ENCODE data around the gene KLHL40.

KLHL40 gene

GRCh38 chr3:42733501-42734262, 48.3 kb downstream of the KLHL40 start:
- H4K8ac ChIP-seq (ENCODE audit: low read depth, low read length), result no peak overlapping the region
- WGBS, 2 donors (ENCODE audit: extremely low coverage in 2 of 2, insufficient read length in 2 of 2, insufficient replicate concordance in 1 of 2), result no CpG with 5 or more reads among the region's 13 CpGs

GRCh38 chr3:42734263-42734860, 49.0 kb downstream of the KLHL40 start:
- no peak overlapping the region for H3K14ac ChIP-seq (ENCODE audit: low read length)
- no peak overlapping the region for H3K27ac ChIP-seq (replicated peaks; ENCODE audit: low read length)
- H3K4me2 ChIP-seq (ENCODE audit: insufficient read depth, low read length, poor library complexity, severe bottlenecking), result no peak overlapping the region
- no peak overlapping the region for H3K9ac ChIP-seq (ENCODE audit: low read depth, low read length, poor library complexity)
- DNase-seq (ENCODE audit: low spot score), result no peak
- H3K27me3 ChIP-seq (ENCODE audit: control insufficient read depth in 3 of 3, insufficient read depth in 3 of 3, low read depth in 1 of 3, low read length in 3 of 3), result peaks cover 0 to 25% (median 0%) of the 10 kb centered on the region in 3 experiments
- H3K36me3 ChIP-seq (replicated peaks in 1 of 2; ENCODE audit: control insufficient read depth in 2 of 2, insufficient read depth in 2 of 2, low read length in 2 of 2), result no peaks in the 10 kb centered on the region
- no peak overlapping the region for H2AFZ ChIP-seq (ENCODE audit: low read length)
- H4K8ac ChIP-seq (ENCODE audit: low read depth, low read length), result no peak overlapping the region
- peak overlapping the region; percentile 67 for H2BK5ac ChIP-seq (ENCODE audit: low read length)
- H4K91ac ChIP-seq (ENCODE audit: low read depth, low read length, poor library complexity), result no peak overlapping the region
- H3K4me1 ChIP-seq (ENCODE audit: control insufficient read depth in 2 of 2, insufficient read depth in 1 of 2, low read depth in 1 of 2, low read length in 2 of 2), result peaks cover 7 to 19% of the 10 kb centered on the region in 2 donors
- H2BK15ac ChIP-seq (ENCODE audit: low read length), result peak overlapping the region; percentile 4
- H3K4me3 ChIP-seq (ENCODE audit: low read length in 2 of 2), result no peak overlapping the region
- H3K79me1 ChIP-seq (ENCODE audit: low read depth, low read length), result no peaks in the 10 kb centered on the region
- H3K23ac ChIP-seq (ENCODE audit: low read depth, low read length, poor library complexity), result peak overlapping the region; percentile 76
- peak overlapping the region; percentile 63 for H2AK5ac ChIP-seq (ENCODE audit: low read depth, low read length)
- WGBS, 2 donors (ENCODE audit: extremely low coverage in 2 of 2, insufficient read length in 2 of 2, insufficient replicate concordance in 1 of 2), result no CpG with 5 or more reads among the region's 6 CpGs
- no peak overlapping the region for H3K18ac ChIP-seq (ENCODE audit: low read length)
- H3K4ac ChIP-seq (ENCODE audit: low read length), result no peak overlapping the region
- no peak overlapping the region for H2BK12ac ChIP-seq (ENCODE audit: low read length)
- H2BK120ac ChIP-seq (ENCODE audit: low read depth, low read length), result no peak overlapping the region
- H3K9me3 ChIP-seq (replicated peaks in 1 of 2; ENCODE audit: control insufficient read depth in 2 of 2, insufficient read depth in 1 of 2, low read depth in 1 of 2, low read length in 2 of 2), result peaks cover 0 to under 1% of the 10 kb centered on the region in 2 donors

More at GRCh38 chr3:42733501-42734262, 48.3 kb downstream of the KLHL40 start:
- DNase-seq (ENCODE audit: low spot score), result no peak
- Histone ChIP-seq H3K14ac (ENCODE audit: low read length) (no peak overlapping the region), H3K4me1 (ENCODE audit: control insufficient read depth in 2 of 2, insufficient read depth in 1 of 2, low read depth in 1 of 2, low read length in 2 of 2) (peaks cover 7 to 19% of the 10 kb centered on the region in 2 donors), H2BK12ac (ENCODE audit: low read length) (no peak overlapping the region), H2AFZ (ENCODE audit: low read length) (peak overlapping the region; percentile 40), H3K79me1 (ENCODE audit: low read depth, low read length) (no peaks in the 10 kb centered on the region), H3K23ac (ENCODE audit: low read depth, low read length, poor library complexity) (peak overlapping the region; percentile 76), H3K27ac (replicated peaks; ENCODE audit: low read length) (no peak overlapping the region), H3K36me3 (replicated peaks in 1 of 2; ENCODE audit: control insufficient read depth in 2 of 2, insufficient read depth in 2 of 2, low read length in 2 of 2) (no peaks in the 10 kb centered on the region), H3K4me2 (ENCODE audit: insufficient read depth, low read length, poor library complexity, severe bottlenecking) (no peak overlapping the region), H2BK120ac (ENCODE audit: low read depth, low read length) (no peak overlapping the region), H3K4ac (ENCODE audit: low read length) (no peak overlapping the region), H2BK15ac (ENCODE audit: low read length) (peak overlapping the region; percentile 4), H3K4me3 (ENCODE audit: low read length in 2 of 2) (no peak overlapping the region), H3K27me3 (ENCODE audit: control insufficient read depth in 3 of 3, insufficient read depth in 3 of 3, low read depth in 1 of 3, low read length in 3 of 3) (peaks cover 0 to 31% (median 2%) of the 10 kb centered on the region in 3 experiments), H3K9me3 (replicated peaks in 1 of 2; ENCODE audit: control insufficient read depth in 2 of 2, insufficient read depth in 1 of 2, low read depth in 1 of 2, low read length in 2 of 2) (no peaks in the 10 kb centered on the region), H3K18ac (ENCODE audit: low read length) (peak overlapping the region; percentile 48), H2AK5ac (ENCODE audit: low read depth, low read length) (peak overlapping the region; percentile 63), H3K9ac (ENCODE audit: low read depth, low read length, poor library complexity) (no peak overlapping the region), H2BK5ac (ENCODE audit: low read length) (peak overlapping the region; percentile 67), H4K91ac (ENCODE audit: low read depth, low read length, poor library complexity) (peak overlapping the region; percentile 46)

- H3K9me3 ChIP-seq (replicated peaks in 1 of 2; ENCODE audit: control insufficient read depth in 2 of 2, insufficient read depth in 1 of 2, low read depth in 1 of 2, low read length in 2 of 2), result peaks cover 0 to 3% of the 10 kb centered on the region in 2 donors
- peaks cover 0 to 18% (median 0%) of the 10 kb centered on the region in 3 experiments for H3K27me3 ChIP-seq (ENCODE audit: control insufficient read depth in 3 of 3, insufficient read depth in 3 of 3, low read depth in 1 of 3, low read length in 3 of 3)
- no peak overlapping the region for H4K91ac ChIP-seq (ENCODE audit: low read depth, low read length, poor library complexity)
- H3K23ac ChIP-seq (ENCODE audit: low read depth, low read length, poor library complexity), result no peak overlapping the region
- H2AK5ac ChIP-seq (ENCODE audit: low read depth, low read length), result no peak overlapping the region
- H2BK120ac ChIP-seq (ENCODE audit: low read depth, low read length), result peak overlapping the region; percentile 24
- no peak overlapping the region for H4K8ac ChIP-seq (ENCODE audit: low read depth, low read length)
- DNase-seq (ENCODE audit: low spot score), result no peak
- no peak overlapping the region for H3K4me2 ChIP-seq (ENCODE audit: insufficient read depth, low read length, poor library complexity, severe bottlenecking)
- no peak overlapping the region for H2BK12ac ChIP-seq (ENCODE audit: low read length)
- H2AFZ ChIP-seq (ENCODE audit: low read length), result peak overlapping the region; percentile 56
- H3K4ac ChIP-seq (ENCODE audit: low read length), result no peak overlapping the region
- no peak overlapping the region for H3K4me3 ChIP-seq (ENCODE audit: low read length in 2 of 2)
- no peak overlapping the region for H3K14ac ChIP-seq (ENCODE audit: low read length)
- no CpG with 5 or more reads among the region's 8 CpGs for WGBS, 2 donors (ENCODE audit: extremely low coverage in 2 of 2, insufficient read length in 2 of 2, insufficient replicate concordance in 1 of 2)
- no peaks in the 10 kb centered on the region for H3K36me3 ChIP-seq (replicated peaks in 1 of 2; ENCODE audit: control insufficient read depth in 2 of 2, insufficient read depth in 2 of 2, low read length in 2 of 2)
- no peak overlapping the region for H3K9ac ChIP-seq (ENCODE audit: low read depth, low read length, poor library complexity)
- H3K27ac ChIP-seq (replicated peaks; ENCODE audit: low read length), result no peak overlapping the region
- H3K4me1 ChIP-seq (ENCODE audit: control insufficient read depth in 2 of 2, insufficient read depth in 1 of 2, low read depth in 1 of 2, low read length in 2 of 2), result peaks cover 7 to 19% of the 10 kb centered on the region in 2 donors
- H3K79me1 ChIP-seq (ENCODE audit: low read depth, low read length), result no peaks in the 10 kb centered on the region
- H2BK5ac ChIP-seq (ENCODE audit: low read length), result no peak overlapping the region
- peak overlapping the region; percentile 3 for H2BK15ac ChIP-seq (ENCODE audit: low read length)
- peak overlapping the region; percentile 67 for H3K18ac ChIP-seq (ENCODE audit: low read length)
Measured at GRCh38 chr3:42735019-42735418, 49.7 kb downstream of the KLHL40 start.

GRCh38 chr3:42735615-42736014, 50.3 kb downstream of the KLHL40 start:
- H2BK5ac ChIP-seq (ENCODE audit: low read length), result no peak overlapping the region
- no peak overlapping the region for H2AK5ac ChIP-seq (ENCODE audit: low read depth, low read length)
- no peak overlapping the region for H4K91ac ChIP-seq (ENCODE audit: low read depth, low read length, poor library complexity)
- peaks cover 0 to 14% (median 0%) of the 10 kb centered on the region in 3 experiments for H3K27me3 ChIP-seq (ENCODE audit: control insufficient read depth in 3 of 3, insufficient read depth in 3 of 3, low read depth in 1 of 3, low read length in 3 of 3)
- H3K23ac ChIP-seq (ENCODE audit: low read depth, low read length, poor library complexity), result peak overlapping the region; percentile 90
- no peak for DNase-seq (ENCODE audit: low spot score)
- peak overlapping the region; percentile 10 for H3K14ac ChIP-seq (ENCODE audit: low read length)
- H3K9ac ChIP-seq (ENCODE audit: low read depth, low read length, poor library complexity), result peak overlapping the region; percentile 22
- H3K36me3 ChIP-seq (replicated peaks in 1 of 2; ENCODE audit: control insufficient read depth in 2 of 2, insufficient read depth in 2 of 2, low read length in 2 of 2), result no peaks in the 10 kb centered on the region
- H3K4me2 ChIP-seq (ENCODE audit: insufficient read depth, low read length, poor library complexity, severe bottlenecking), result no peak overlapping the region
- H2BK15ac ChIP-seq (ENCODE audit: low read length), result peak overlapping the region; percentile 3
- peak overlapping the region in 1 of 2 donors; percentile 33 for H3K4me3 ChIP-seq (ENCODE audit: low read length in 2 of 2)
- H3K9me3 ChIP-seq (replicated peaks in 1 of 2; ENCODE audit: control insufficient read depth in 2 of 2, insufficient read depth in 1 of 2, low read depth in 1 of 2, low read length in 2 of 2), result peaks cover 0 to 3% of the 10 kb centered on the region in 2 donors
- no peak overlapping the region for H2BK12ac ChIP-seq (ENCODE audit: low read length)
- H3K79me1 ChIP-seq (ENCODE audit: low read depth, low read length), result no peaks in the 10 kb centered on the region
- peak overlapping the region; percentile 56 for H2AFZ ChIP-seq (ENCODE audit: low read length)
- H3K27ac ChIP-seq (replicated peaks; ENCODE audit: low read length), result no peak overlapping the region
- no peak overlapping the region for H3K4ac ChIP-seq (ENCODE audit: low read length)
- H3K18ac ChIP-seq (ENCODE audit: low read length), result peak overlapping the region; percentile 67
- H4K8ac ChIP-seq (ENCODE audit: low read depth, low read length), result no peak overlapping the region
- WGBS, 2 donors (ENCODE audit: extremely low coverage in 2 of 2, insufficient read length in 2 of 2, insufficient replicate concordance in 1 of 2), result no CpG with 5 or more reads among the region's 12 CpGs
- peak overlapping the region; percentile 24 for H2BK120ac ChIP-seq (ENCODE audit: low read depth, low read length)
- peaks cover 7 to 19% of the 10 kb centered on the region in 2 donors for H3K4me1 ChIP-seq (ENCODE audit: control insufficient read depth in 2 of 2, insufficient read depth in 1 of 2, low read depth in 1 of 2, low read length in 2 of 2)

Measured in neuronal stem cell (in vitro differentiated cells).